ENCODE results near the gene POMT2.

The POMT2 gene

DNA sequence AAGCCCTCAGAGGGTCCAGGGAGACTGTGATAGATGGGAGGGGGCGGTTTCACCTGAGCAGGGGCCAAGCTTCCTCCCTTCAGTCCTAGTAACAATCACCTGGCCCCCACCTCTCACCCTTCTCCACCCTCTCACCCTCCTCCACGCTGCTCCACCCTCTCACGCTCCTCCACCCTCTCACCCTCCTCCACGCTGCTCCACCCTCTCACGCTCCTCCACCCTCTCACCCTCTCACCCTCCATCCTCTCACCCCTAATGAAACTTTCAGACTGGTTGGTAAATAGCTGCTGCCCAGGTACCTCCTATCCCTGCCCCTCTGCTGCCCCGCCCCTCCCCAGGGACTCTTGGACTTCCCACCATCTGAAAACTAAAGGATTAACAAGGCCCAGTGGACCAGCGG, 83.9 kb downstream of the POMT2 start:
- no peak for FAIRE-seq

DNA sequence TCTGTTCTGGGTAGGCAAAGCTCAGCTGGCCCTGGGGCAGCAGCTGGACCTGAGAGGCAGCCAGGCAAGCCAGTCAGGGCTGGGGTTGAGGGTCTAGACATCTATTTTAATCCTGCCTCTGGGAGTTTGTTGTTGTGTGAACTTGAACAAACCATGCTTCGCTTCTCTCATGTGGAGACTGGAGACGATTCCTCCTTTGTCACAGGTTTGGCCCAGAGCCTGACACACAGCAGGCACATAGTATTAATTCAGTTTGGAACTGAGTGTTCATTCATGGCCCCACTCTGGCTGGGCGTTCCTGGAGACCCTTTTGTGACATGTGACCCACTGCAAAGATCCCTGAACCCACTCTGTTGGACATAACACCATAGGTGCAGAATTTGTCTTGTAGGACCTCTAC, 89.0 kb downstream of the POMT2 start:
- no peak for FAIRE-seq

DNA sequence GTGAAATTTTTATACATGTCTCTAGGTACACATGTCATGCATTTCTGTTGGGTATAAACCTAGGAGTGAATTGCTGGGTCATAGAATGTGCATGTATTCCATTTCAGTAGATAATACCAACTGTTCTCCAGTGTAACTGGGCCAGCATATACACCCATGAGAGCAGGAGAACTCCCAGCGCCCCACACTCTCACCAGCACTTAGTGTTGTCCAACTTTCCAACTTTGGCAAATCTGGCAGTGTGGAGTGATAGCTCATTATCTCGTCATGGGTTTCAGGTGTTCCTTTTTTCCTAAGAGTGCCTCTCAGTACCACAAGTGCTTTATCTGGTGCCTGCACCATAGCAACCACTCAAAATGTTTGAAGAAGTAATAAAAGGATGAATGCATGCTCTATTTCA, 89.8 kb downstream of the POMT2 start:
- no peak for FAIRE-seq

DNA sequence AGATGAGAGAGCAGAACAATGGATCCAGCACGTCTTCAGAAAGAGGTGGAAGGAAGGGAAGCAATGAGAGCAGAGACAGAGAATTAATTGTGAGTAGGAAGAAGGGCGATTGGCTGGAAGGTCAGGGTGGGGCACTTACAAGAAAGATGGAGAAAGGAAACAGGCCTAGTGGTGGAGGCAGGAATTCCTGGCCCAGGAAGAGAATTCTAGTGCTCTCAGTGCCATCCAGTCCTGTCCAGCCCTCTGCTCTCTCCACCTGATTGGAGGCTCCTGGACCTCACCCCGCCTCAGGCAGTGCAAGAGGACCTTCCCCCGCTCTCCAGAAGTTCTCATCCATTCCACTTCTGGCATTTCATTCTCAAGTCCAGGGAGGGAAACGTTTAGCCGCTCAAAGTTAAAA, 92.6 kb downstream of the POMT2 start:
- FAIRE-seq = no peak

DNA sequence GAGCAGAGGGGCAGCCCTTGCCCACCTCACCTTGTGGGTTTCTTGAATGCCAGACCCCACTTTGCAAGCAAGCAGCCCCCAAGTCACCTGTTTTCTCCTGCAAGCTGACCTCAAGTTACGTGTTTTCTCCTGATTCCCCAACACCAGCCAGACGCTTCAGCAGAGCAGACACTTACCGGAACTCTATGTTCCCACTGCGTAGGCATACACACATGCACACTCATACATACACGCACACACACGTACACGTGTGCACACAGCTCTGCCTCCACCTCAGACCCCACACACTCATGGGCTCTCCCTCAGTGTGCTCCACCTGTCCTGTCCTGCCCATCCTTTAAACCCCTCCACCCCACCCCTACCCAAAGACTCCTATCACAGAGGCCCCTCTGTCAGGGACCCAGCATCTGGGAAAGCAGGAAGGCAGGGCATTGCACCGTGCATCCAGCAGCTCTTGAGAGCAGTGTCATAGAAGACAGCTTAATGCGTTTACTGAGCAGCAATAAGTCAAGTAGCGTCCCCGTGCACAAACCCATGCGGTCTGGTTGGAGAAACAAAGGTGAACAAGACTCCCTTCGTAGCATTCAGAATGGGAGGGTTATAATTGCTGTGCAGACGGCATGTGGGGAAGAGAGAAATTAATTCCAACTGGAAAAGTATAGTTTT, 94.7 kb downstream of the POMT2 start:
- no peak for FAIRE-seq

DNA sequence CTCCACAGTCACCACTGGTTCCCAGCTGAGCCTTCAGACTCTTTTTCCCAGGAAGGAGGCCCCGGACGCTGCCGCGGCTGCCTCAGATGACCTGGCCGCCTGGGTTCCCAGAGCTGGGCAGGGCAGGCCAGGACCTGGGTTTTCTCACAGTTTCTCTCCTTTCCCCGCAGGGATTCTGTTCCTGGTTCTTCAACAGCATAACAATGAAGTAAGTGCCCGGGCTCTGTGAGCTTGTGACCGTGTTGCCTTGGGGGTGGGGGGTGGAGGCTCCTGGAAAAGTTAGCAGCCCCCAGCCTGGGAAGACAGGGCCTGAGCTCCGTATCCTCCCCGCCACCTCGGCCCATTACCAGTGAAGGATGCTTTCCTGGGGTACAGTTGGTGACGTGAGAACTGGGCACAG, 95.4 kb downstream of the POMT2 start:
- no peak for FAIRE-seq
